HG02970 (cell line): ENCODE results near the gene DLX3.

Experiments used
- ATAC-seq: cut with Tn5 transposase; IDR thresholded peaks from one replicate; pipeline ENCODE4 v1.9.1; 2021; ENCODE audit warnings: mild to moderate bottlenecking, moderate library complexity, moderate number of reproducible peaks; ENCODE audit not compliant: unreplicated experiment, low FRiP score

DLX3 gene

GRCh38 chr17:49977463-49978389 lies 17.3 kb downstream of the DLX3 start:
- no peak for ATAC-seq

- no peak for ATAC-seq
Observed at GRCh38 chr17:49976828-49977202, 18.2 kb downstream of the DLX3 start.

GRCh38 chr17:49976163-49976827 lies 18.7 kb downstream of the DLX3 start:
- ATAC-seq, result no peak

GRCh38 chr17:49975531-49975930 lies 19.5 kb downstream of the DLX3 start:
- no peak for ATAC-seq

- no peak for ATAC-seq
Observed at GRCh38 chr17:49973271-49973615, 21.8 kb downstream of the DLX3 start.

GRCh38 chr17:49972486-49973270 lies 22.3 kb downstream of the DLX3 start:
- no peak for ATAC-seq

GRCh38 chr17:49971848-49972485 lies 23.1 kb downstream of the DLX3 start:
- no peak for ATAC-seq

- ATAC-seq, result no peak
Observed at GRCh38 chr17:49971199-49971847, 23.7 kb downstream of the DLX3 start.

GRCh38 chr17:49970498-49970897 lies 24.5 kb downstream of the DLX3 start:
- no peak for ATAC-seq

GRCh38 chr17:49969795-49970389 lies 25.1 kb downstream of the DLX3 start:
- ATAC-seq, result no peak

GRCh38 chr17:49969134-49969759 lies 25.8 kb downstream of the DLX3 start, which contains the start of gene DLX4:
Gene DLX4 (plus strand): TSS chr17:49969190. CDS start chr17:49969469, 279 bp downstream.
- ATAC-seq, result no peak

- no peak for ATAC-seq
Observed at GRCh38 chr17:49968405-49969133, 26.5 kb downstream of the DLX3 start.

- no peak for ATAC-seq
Observed at GRCh38 chr17:49967621-49968404, 27.2 kb downstream of the DLX3 start.

GRCh38 chr17:49967205-49967604 lies 27.8 kb downstream of the DLX3 start:
- no peak for ATAC-seq

- no peak for ATAC-seq
Observed at GRCh38 chr17:49966767-49967166, 28.3 kb downstream of the DLX3 start.

GRCh38 chr17:49965524-49965909 lies 29.5 kb downstream of the DLX3 start:
- ATAC-seq, result no peak

- ATAC-seq, result no peak
Observed at GRCh38 chr17:49964769-49965523, 30.1 kb downstream of the DLX3 start.
